GM18511 (cell line): ENCODE data around the gene ARHGAP27.

Experiments used
- ATAC-seq: cut with Tn5 transposase; IDR thresholded peaks from one replicate; pipeline ENCODE4 v1.9.1; 2021; ENCODE audit warnings: mild to moderate bottlenecking, moderate library complexity; ENCODE audit not compliant: unreplicated experiment

ARHGAP27 gene

DNA sequence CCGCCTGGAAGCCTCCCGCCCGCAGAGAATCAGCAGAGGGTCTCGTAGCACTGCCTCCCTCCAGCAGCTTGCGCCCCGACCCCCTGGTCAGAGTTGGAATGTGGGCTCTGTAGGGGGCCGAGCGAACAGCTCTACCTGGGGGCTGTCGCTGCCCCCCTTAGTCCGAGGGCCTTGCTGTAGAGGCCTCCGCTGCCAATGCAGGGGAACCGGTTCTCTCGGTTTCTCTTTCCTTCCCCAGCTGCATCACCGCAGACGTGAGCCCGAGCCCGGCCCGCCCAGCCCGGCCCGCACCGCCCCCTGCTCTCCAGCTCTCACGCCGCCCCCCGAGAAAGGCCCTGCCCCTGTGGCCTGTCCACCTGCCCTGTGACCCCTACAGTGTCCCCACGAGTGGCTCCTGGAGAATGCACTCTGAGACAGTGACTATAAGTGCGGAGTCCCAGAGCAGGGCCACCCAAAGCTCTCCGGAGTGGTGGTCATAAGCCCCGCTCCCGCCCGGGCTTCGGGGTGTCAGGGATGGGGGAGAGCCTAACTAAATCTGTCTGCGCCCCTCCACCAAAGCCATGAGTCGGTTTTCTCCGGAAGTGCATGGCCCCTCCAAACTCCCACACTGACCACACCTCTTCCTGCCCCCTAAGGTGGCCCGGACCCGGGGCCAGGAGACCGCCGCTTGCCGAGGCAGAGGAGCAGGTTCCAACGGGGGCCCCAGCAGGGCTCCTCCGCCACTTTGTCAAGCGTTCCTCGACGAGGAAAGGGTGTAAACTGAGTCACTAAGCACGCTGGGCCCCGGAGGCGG, 1.7 kb downstream of the ARHGAP27 start:
- ATAC-seq = peak; percentile 19

DNA sequence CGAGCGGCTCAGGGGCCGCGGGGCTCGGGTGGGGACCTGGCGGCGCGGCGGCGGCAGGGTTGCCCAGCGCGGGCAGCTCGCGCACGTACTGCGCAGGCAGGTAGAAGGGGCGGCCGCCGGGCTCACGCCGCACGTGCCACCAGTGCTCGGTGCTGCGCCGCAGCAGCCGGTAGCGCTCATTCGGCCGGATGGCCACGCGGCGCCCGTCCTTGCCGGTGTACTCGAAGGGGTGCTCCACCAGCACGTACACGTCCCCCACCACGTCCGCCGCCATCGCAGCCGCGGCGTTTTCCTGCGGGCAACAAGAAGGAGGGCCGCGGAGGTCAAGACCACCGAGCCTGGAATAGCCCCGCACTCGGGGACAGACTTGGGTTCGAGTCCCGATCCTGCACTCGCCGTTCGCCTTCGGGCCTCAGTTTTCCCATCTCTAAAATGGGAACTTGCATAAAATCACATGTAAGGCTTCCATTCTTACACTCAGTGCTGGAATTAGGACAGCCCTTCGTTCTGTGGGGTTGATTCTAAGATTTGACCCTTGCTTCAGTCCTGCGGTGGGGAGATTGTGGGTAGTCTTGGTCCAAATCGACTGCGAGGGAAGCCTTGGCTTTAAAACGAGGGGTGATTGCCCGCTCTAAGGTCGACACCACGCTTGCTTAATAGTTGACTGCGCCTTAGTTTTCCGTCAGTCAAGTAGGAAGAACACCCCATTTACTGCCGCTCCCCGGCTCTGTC, 2.5 kb downstream of the ARHGAP27 start:
- no peak for ATAC-seq

DNA sequence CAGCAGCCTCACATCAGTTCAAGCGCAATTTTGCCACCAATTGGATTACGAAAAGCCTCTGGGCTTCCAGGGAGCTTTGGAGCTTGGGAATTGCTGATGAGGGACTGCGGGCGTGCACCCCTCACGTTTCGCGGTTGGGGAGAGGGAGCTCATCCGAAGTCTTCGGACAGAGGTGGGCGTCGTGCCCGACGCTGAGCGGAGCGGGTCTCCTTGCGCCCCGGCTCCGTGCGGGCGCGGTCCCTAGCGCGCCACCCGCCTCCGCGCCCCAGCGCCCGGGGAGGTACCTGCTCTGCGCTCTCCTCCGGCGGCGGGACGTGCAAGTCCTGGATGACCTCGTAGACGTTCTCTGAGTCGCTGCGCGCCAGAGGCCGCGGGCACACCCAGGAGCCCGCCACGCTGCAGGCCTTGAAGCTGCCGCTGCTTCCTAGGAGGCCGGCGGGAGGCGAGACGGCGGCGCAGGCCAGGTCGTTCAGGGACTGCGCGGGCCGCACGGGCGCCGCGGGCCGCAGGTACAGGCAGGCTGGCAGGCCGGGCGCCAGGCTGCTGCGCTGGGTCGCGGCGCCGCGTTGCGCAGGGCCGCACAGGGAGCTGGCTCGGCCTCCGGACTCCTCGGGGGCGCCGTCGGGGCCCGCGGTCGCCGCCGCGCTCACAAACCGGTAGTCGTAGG, 3.2 kb downstream of the ARHGAP27 start:
- no peak for ATAC-seq

DNA sequence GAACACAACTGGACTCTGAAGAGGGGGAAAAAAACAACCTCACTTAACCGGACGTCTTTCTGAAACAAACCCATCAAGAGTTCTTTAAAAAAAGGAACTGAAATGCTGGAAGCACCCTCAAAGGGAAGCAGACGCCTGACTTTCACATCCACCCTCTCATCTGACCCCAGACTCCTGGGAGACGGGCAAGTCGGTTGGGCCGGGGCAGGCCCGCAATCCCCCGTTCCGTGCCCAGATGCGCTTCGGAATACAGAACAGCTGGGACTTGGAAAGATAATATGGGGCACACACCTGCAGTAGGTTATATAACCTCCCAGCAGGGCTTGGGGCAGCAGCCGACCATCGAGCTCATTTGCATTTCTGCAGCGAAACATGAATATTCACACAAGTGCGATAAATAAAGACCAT, 3.7 kb downstream of the ARHGAP27 start:
- ATAC-seq = no peak

DNA sequence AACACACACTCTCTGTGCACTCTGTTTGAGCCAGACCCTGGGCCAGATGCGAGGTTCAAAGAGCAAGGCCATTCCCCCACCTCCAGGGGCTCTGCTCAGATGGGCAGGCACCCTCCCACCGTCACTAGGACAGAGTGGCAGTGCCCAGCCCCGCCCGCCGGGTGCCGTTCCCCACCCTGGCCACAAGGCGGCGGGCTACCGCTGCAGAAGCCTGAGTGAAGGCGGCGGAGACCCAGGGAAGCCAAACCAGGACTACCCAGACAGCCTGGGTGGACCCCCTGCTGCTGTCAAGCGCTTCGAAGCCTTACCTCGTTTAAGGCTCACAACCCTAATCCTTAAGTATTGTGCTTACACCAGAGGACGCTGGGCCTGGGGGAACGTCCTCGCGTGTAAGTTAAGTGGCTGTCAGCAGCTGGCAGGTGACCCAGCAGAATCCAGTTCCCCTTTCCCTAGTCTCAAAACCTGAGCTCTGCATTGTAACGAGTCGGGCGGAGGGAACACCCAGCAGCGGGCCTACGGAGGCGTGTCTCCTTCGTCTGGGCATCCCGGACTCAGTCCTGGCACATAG, 4.5 kb downstream of the ARHGAP27 start:
- ATAC-seq = peak; percentile 65

DNA sequence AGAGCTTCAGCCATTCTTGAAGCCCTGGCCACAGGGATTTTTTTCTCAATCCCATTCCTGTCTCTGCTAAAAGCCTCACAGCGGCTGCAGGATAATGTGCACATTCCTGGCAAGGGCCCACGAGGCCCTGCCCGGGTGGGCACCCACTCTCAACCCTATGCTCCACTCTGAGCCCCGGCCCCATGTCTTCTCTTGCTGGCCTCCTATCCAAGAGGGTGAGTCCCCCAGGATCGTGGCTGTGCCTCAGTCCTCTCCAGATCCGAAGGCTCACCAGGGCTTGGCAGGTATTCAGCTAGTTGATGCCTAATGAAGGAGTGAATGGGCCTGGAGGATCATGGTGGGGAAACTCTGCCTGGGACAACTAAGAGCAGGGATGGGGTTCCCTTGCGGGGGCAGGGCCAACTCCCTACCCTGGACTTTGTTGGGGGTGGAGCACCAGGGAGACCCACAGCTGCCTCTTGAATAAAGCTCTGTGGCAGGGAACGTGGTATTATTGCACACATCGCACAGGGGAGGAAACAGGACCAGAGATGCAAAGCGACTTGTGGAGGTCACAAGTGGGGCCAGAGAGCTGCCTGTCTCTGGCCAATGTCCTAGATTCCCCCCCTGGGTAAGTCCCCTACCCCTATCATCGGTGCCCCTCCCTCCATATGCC, 5.4 kb downstream of the ARHGAP27 start:
- ATAC-seq = no peak

DNA sequence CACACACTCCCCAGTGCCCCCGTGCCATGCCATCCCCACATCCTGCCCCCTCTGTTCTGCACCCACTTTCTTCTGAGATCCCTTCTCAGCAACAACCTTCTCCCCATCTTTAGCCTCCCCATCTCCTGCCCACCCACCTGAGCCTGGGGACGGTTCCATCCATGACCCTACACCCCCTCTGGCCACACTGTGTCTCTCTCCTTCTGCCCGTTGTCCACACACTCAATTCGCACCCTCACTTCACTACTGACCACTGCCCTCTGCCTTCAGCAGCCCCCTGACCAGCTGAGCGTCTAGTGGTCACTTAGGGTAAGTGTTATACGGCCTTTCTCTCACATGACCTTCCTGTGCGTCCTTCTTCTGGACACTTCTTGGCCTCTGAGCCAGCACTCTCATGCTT, 6.1 kb downstream of the ARHGAP27 start:
- no peak for ATAC-seq

DNA sequence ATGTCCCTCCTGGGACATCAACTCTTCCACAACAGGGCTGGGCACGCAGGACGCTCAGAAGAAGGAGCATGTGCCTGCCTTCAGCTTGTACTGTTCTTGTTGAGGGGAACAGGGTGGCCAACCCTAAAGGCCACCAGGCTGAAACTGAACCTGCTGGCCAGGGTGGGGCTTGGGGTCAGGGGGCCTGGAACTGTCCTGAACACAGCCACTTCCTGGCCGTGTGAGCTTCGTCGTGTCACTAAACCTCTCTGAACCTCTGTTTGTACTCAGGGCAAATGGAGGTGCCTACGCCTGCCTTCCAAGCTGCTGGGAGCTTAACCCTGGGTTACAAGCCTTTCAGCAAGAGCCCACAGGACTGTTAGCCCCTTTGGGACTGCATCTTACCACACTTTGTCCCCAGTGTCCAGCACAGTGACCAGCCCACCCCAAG, 6.7 kb downstream of the ARHGAP27 start:
- no peak for ATAC-seq

DNA sequence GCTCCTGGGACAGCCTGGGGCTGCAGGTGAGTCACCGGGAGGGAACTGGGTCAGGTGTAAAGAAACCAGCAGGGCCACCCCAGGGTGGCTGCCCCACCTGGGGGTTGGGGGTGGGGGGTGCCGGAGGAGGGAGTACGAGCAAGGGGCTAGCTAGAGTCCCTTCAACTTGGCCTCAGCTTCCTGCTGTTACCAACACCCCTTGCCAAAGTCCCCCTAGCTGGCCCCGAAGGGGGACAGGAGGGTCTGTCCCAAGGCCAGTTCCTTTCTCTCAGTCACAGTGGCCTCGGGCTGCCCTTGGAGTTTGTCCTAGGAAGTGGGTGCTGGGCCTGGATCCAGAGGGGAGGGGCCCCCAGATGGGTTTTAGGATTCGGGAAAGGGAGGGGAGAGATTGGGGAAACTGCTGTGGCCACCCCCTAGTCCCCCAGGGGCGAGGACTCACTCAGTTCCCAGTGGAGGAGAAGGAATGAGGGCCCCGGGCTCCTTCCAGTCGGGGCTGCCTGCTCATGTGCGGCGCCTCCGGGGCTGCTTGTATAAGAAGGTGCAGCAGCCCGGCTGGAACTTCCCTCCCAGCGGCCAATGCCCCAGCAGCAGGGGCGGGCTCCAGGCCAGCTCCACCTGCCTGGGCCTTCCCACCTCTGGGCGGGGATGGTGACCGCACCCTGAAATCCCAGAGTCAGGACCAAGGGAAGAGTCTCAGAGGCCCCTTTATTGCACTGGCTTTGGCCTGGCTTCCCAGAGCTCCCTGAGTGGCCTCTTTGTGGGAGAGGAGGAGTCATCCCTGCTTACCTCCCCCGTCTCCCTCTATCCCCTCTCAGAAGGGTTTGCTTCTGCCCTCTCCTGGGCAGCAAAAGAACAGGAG, 7.3 kb downstream of the ARHGAP27 start:
- no peak for ATAC-seq

DNA sequence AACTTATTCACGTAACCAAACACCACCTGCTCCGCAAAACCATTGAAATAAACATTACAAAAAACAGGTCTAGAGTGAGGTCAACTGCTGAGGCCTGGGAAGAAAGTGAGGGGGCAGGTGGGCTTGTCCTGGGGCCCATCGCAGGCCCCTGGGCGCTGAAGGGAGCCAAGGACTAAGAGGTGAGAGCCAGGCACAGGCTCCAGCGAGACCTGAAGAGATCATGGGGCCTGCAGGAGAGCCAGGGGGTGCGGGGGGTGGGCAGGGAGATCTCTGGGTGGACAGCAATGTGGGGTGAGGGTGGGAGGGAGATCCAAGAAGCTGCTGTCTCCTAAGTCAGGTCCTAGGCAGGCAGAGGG, 7.9 kb downstream of the ARHGAP27 start:
- ATAC-seq = no peak

DNA sequence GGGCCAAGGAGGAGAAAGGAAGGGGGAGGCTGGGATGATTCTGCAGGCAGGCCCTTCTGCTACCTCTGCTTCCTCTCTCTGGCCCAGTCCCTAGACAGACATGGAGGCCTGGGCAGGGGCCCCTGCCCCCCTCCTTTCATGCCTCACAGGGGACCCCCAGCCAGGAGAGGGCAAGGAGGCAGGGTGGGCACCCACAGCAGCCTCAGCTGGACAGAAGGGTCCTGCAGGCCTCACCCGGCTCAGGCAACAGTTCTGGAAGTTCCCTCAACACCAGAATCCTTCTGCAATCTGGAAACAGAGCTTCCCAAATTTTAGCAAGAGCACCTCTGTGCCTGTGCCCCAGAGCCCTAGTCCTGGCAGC, 8.7 kb downstream of the ARHGAP27 start:
- no peak for ATAC-seq

DNA sequence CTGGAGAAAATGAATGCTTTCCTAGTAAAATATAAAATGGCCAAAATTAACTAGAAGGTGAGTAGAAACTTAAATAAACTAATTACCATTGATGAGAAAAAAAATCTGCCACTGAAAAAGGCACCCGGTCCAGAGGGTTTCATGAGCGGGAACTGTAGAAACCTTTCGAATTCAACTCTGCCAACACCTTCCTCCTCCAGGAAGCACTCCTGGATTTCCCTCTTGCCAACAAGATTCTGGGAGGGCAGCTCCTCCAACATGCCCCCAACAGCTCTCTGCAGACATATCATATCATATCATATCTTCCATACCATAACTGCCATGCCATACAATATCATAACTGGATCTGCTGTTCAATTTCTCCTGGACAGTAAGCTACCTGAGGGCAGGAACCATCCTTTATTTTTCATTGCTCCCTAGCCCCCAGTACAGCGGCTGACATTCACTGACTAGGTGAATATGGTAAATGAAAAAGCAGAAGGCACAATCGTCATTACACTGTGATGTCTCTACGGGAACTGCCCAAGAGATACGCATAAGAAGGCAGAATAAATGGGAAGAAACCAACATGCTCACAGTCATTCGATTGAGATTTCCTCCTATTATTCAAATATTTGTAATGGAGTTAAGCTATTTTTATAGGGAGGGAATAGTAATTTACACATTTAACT, 9.2 kb downstream of the ARHGAP27 start:
- no peak for ATAC-seq

DNA sequence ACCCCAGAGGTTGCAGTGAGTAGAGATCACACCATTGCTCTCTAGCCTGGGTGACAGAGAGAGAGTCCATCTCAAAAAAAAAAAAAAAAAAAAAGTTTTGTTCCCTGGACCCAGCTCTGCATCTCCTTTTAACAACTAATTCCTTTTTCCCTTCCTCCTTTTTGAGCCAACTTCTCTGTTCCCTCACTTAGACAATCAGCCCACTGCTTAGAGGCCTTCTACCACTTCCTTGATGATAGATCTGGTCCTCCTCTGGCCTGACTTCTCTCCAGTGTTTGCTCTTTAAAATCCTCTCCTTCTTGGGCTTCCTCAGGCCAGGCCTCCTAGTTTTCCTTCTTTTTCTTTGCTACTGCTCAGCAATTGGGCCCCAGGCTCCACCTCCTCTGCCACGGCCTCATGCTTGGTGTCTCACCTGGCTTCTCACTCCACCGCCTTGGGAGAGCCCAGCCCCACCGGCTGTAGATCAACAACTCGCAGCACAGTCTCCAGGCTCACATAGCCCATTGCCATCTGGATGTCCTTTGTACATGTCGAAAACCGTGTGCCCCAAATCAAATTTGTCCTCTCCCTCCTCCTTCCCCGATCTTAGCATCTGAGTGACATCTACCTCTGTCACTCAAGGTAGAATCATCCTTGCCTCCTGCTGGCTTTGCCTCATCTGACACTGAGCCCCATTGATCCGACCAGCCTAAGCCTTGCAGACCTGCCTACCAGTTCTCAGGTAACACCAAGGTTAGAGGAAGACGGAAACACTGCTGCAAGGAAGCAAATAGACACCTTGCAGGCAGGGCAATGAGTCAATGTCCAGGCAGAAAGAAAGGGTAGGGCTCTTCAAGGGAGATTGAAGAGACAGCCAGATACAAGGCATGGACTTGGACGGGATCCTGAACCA, 17.4 kb downstream of the ARHGAP27 start:
- no peak for ATAC-seq

DNA sequence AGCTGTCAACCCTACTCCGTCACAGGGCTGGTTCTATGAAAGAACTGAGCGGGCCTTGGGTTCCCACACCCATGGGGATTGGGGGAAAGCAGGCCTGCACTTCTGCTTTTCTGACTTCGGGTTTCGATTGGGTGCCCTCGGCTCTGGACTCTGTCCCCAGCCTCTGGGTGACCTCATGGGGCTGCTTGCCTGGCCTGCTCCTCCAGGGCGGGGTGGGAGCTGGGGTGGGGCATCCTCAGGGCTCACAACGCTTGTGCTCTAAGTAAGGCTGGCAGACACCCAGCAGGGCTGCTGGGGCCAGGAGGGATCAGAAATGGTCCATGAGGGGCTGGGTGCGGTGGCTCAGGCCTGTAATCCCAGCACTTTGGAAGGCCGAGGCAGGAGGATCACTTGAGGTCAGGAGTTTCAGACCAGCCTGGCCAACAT, 19.2 kb downstream of the ARHGAP27 start:
- peak; percentile 55 for ATAC-seq

DNA sequence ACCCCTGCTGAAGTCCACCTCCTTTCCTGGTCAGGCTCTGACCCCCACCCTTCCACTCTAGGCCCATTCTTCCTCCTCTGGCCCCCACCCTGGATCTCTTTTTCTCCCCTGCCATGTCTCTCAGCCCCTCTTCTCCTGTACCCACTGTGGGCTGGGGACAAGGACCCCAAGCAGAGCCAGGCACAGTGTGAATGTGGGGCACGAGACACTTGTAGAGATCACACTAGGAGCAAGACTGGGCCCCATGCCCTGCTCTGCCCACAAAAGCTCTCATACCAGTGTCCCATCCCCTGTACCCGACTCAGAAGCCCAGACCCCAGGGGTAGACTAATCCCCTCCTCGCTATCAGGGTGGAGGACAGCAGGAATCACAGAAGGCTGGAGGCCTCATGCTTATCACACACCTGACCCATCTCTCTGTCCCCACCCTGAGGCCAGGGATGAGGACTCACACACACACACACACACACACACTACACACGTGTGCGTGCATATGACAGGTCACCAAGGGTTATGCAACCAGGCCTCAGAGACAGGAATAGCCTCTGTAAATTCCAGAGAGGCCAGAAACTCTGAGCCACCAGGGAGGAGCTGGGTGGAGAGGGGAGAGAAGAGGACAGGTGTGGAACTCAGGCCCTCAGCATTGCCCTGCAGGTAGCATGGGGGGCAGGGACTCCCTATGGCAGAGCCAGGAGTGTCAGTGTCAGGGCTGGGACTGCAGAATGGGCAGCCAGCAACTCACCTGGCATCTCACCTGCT, 21.1 kb downstream of the ARHGAP27 start:
- ATAC-seq = no peak

DNA sequence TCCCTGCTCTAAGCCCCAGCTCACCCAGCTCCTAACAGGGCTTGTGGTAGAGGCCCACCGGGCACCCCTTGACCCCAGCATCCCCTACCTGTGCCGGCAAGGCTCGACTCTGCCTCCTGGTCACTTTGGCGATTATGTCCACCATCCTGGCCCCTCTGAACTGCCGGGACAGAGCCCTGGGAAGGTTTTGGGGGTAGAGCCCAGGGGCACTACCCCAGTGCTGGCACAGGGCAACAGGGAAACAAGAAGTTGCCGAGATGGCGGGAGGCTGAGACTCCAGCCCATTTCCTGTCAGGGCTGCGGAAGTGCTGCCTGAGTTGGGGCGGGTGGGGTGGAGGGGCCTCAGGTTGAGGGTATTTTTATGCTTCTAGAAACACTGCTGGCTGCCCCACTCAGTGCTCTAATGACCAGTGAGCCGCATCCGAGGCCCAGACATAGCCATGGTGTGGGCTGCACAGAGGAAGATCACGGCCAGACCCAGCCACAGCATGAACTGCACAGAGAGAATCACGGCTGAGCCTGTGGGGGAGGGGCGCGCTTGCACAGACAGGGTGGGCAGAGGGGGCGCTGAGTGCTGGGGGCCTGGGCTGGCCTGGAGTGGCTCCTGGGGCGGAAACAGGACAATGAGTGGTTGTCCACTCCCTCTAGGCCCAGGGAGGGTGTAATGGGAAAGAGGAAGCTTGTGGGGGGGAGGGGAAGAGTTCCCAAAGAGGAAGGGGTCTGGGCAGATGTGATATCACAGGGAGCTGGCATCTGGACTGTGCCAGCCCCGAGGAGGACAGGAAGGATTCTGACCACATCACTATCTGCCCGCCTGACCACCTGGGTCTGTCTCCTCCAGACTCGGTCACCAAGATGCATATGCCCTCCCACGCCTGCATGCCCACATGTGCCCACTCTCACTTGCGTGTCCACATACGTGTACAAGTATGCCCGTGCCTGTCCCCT, 22.3 kb downstream of the ARHGAP27 start:
- peak; percentile 43 for ATAC-seq

DNA sequence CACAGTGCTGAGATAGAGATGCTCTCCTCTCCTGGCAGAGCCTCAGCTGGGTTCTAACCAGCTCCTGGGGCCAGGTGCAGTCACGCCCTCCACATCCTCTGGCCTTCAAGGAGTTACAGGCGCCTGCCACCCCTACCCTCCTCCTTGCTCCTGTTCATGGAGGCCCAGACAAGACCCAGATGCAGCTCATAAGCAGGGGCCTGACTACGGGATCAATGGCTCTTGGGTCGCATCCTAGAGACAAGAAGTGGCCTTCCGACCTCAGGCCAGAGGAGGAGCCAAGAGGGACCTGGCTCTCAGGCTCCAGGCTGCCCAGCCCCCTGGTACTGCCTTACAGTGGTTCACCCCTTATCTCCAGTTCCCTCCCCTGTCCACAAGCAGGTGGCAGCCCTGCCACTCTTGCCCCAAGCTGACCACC, 23.0 kb downstream of the ARHGAP27 start:
- ATAC-seq = peak; percentile 25
